ENCODE data around the gene TES. TPM values are rescaled to one million over a fixed set of nuclear protein-coding genes. Genes with fewer than 3 reads are reported as not detected.

TES gene
- total RNA-seq, 1 experiment from 2014 or later = 28.2 TPM

- H3K36me3 Mint-ChIP-seq (ENCODE audit: insufficient read depth in 1 of 3, low read depth in 3 of 3) = no peaks in the 10 kb centered on the region
- Histone ChIP-seq H3K9me3 (ENCODE audit: control insufficient read depth, low read depth, low read length) (no peaks in the 10 kb centered on the region), H3K4ac (ENCODE audit: low read depth, low read length) (no peak overlapping the region), H4K5ac (ENCODE audit: insufficient read length, low read depth, low read length) (no peak overlapping the region), H3K23ac (ENCODE audit: insufficient read length, low read depth, low read length) (no peak overlapping the region), H3K14ac (ENCODE audit: insufficient read depth, low read length) (no peak overlapping the region), H2BK12ac (ENCODE audit: insufficient read length, low read depth, low read length) (no peak overlapping the region), H2BK20ac (ENCODE audit: low read depth, low read length, poor library complexity, severe bottlenecking) (no peak overlapping the region), H3K4me2 (ENCODE audit: insufficient read depth, insufficient read length, low read length) (no peak overlapping the region), H3T11ph (ENCODE audit: low read length) (no peak overlapping the region), H2BK120ac (ENCODE audit: low read depth, low read length, poor library complexity, severe bottlenecking) (no peak overlapping the region), H3K18ac (ENCODE audit: insufficient read length, low read depth, low read length) (no peak overlapping the region), H3K56ac (ENCODE audit: insufficient read length, low read depth, low read length) (no peak overlapping the region), H3K9ac (ENCODE audit: extremely low read depth, insufficient read length, low read length) (no peak overlapping the region), H4K91ac (ENCODE audit: insufficient read length, low read depth, low read length) (no peak overlapping the region), H3K79me1 (ENCODE audit: insufficient read depth, low read depth, low read length, poor library complexity, severe bottlenecking) (peaks cover 4% of the 10 kb centered on the region), H4K20me1 (ENCODE audit: control insufficient read depth, insufficient read depth, insufficient read length) (no peaks in the 10 kb centered on the region), H3K27me3 (ENCODE audit: insufficient read depth, low read length) (no peaks in the 10 kb centered on the region), H4K8ac (replicated peaks; ENCODE audit: insufficient read length, low read depth, low read length) (no peak overlapping the region), H2AFZ (ENCODE audit: low read length) (no peak overlapping the region), H2BK5ac (ENCODE audit: insufficient read length, low read length) (no peak overlapping the region), H3K4me1 (ENCODE audit: insufficient read depth, low read length) (peaks cover 4% of the 10 kb centered on the region; the same call in 1 of the 2 replicates), H3K23me2 (ENCODE audit: insufficient read length, low read depth, low read length, poor library complexity, severe bottlenecking) (no peaks in the 10 kb centered on the region), H3K79me2 (ENCODE audit: insufficient read depth, low read length) (no peaks in the 10 kb centered on the region), H3K27ac (ENCODE audit: insufficient read length, low read depth, low read length) (no peak overlapping the region), H2AK5ac (ENCODE audit: insufficient read length, low read length) (no peak overlapping the region), H2BK15ac (ENCODE audit: low read depth, low read length) (no peak overlapping the region)
- WGBS (ENCODE audit: extremely low coverage, insufficient read length, low lambda C conversion rate) = no CpG with 5 or more reads among the region's 2 CpGs
- no peaks in the 10 kb centered on the region for H3K27me3 Mint-ChIP-seq (ENCODE audit: low read depth)
- no peak for DNase-seq
- H3K4me1 Mint-ChIP-seq = peaks cover 15 to 16% of the 10 kb centered on the region in 2 experiments
- TF ChIP-seq CTCF (conservative IDR thresholded peaks at IDR 0.05) = no peak
- H3K27ac Mint-ChIP-seq = no peak overlapping the region
- no peaks in the 10 kb centered on the region for H3K9me3 Mint-ChIP-seq
- H3K4me3 Mint-ChIP-seq = no peak overlapping the region
Observed at GRCh38 chr7:116226664-116227063, 16.3 kb downstream of the TES start.
